KOPT-K1 (cell line): ENCODE measurements around the gene CEP170B.

ENCODE experiments used
- H3K27ac ChIP-seq: fragments of 200-600 bp; sonication (generic); 2 replicates; pipeline ENCODE4 v1.5.1; 2016; ENCODE audit warnings: antibody characterized with exemption, mild to moderate bottlenecking, low read depth, low read length; ENCODE audit not compliant: poor library complexity, severe bottlenecking
- H3K36me3 ChIP-seq: fragments of 200-600 bp; sonication (generic); 2 replicates; pipeline ENCODE4 v1.5.1; 2017; ENCODE audit warnings: antibody characterized with exemption, mild to moderate bottlenecking, low read length, moderate library complexity; ENCODE audit not compliant: insufficient read depth
- H3K9me3 ChIP-seq: fragments of 200-600 bp; sonication (generic); 2 replicates; pipeline ENCODE4 v1.5.1; 2017; ENCODE audit warnings: antibody characterized with exemption, low read length, mild to moderate bottlenecking; ENCODE audit not compliant: insufficient read depth, poor library complexity, severe bottlenecking

CEP170B gene

DNA sequence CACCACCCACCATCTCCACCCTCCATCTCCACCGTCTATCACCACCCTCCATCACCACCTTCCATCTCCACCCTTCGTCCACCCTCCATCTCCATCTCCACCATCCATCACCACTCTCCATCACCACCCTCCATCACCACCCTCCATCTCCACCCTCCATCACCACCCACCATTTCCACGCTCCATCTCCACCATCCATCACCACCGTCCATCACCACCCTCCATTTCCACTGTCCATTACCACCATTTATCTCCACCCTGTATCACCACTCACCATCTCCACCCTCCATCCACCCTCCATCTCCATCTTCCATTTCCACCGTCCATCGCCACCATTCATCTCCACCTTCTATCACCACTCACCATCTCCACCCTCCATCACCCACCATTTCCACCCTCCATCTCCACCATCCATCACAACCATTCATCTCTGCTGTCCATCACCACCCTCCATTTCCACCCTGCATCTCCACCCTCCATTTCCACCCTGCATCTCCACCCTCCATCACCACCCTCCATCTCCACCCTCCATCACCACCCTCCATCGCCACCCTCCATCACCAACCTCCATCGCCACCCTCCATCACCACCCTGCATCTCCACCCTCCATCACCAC is 6.1 kb upstream of the CEP170B start:
- H3K36me3 ChIP-seq: no peaks in the 10 kb centered on the region

DNA sequence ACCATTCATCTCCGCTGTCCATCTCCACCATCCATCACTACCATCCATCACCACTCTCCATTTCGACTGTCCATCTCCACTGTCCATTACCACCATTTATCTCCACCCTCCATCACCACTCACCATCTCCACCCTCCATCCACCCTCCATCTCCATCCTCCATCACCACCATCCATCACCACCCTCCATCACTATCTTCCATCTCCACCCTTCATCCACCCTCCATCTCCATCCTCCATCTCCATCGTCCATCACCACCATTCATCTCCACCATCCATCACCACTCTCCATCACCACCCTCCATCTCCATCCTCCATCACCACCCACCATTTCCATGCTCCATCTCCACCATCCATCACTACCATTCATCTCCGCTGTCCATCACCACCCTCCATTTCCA is 5.2 kb upstream of the CEP170B start:
- no peaks in the 10 kb centered on the region for H3K9me3 ChIP-seq
- H3K27ac ChIP-seq: no peak overlapping the region
- H3K36me3 ChIP-seq: no peaks in the 10 kb centered on the region

More for the DNA sequence above, 6.1 kb upstream of the CEP170B start:
- no peaks in the 10 kb centered on the region for H3K9me3 ChIP-seq
- no peak overlapping the region for H3K27ac ChIP-seq

DNA sequence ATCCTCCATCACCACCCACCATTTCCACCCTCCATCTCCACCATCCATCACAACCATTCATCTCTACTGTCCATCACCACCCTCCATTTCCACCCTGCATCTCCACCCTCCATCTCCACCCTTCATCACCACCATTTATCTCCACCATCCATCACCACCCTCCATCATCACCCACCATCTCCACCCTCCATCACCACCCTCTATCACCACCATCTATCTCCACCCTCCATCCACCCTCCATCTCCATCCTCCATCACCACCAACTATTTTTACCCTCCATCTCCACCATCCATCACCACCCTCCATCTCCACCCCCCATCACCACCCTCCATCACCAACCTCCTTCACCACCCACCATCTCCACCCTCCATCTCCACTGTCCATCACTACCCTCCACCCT is 4.7 kb upstream of the CEP170B start:
- Histone ChIP-seq H3K36me3 (no peaks in the 10 kb centered on the region), H3K9me3 (no peaks in the 10 kb centered on the region), H3K27ac (no peak overlapping the region)

DNA sequence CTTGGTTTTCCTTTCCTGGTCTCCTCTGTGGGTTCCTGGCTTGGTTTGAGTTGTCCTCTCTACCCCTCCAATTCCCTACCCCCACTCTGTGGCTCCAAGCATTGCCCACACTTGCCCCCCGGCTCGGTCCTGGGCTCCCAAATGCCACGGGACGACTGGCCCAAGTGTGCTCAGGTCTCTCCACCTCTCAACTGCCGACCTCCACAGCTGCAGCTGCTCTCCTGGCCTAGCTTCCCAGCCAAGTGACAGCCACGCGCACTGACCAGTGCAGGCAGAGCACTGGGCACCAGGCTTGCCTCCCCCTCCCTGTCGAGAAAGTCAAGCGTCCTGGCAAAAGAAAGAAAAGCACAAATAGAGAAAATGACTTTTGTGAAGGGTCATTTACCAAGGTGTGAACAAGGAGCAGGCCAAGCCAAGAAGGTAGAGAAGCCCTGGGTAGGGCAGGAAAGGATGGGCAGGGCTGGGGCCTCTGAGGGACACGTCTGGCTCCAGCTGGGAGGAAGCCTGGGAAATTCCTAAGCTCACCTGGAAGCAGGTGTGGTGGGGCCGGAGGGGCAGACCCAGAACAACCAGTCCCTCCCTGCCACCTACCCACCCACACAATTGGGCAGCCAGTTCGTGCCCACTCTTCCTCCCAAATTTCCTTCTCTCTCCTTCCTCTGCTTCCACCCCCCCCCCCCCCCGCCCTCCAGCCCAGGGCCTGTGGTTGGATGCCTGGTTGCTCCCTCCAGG is 1.8 kb upstream of the CEP170B start:
- no peak overlapping the region for H3K27ac ChIP-seq
- no peaks in the 10 kb centered on the region for H3K9me3 ChIP-seq
- no peaks in the 10 kb centered on the region for H3K36me3 ChIP-seq

DNA sequence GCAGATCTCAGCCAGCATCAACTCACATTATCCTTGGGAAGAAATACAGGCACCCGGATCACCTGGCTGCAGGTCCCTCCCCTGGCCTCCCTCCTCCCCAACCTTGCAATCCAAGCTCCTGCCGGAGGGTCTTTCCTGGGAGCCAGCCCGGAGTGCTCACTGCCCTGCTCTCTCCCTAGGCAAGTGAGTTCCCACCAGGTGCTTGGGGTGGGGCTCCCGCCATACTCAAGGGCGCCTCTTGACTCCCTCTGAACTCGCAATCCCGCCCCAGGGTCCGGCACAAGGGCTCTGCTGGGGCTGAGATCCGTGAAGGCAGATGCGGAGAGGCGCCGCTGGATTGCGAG is 1.2 kb upstream of the CEP170B start:
- no peaks in the 10 kb centered on the region for H3K36me3 ChIP-seq
- no peak overlapping the region for H3K27ac ChIP-seq

DNA sequence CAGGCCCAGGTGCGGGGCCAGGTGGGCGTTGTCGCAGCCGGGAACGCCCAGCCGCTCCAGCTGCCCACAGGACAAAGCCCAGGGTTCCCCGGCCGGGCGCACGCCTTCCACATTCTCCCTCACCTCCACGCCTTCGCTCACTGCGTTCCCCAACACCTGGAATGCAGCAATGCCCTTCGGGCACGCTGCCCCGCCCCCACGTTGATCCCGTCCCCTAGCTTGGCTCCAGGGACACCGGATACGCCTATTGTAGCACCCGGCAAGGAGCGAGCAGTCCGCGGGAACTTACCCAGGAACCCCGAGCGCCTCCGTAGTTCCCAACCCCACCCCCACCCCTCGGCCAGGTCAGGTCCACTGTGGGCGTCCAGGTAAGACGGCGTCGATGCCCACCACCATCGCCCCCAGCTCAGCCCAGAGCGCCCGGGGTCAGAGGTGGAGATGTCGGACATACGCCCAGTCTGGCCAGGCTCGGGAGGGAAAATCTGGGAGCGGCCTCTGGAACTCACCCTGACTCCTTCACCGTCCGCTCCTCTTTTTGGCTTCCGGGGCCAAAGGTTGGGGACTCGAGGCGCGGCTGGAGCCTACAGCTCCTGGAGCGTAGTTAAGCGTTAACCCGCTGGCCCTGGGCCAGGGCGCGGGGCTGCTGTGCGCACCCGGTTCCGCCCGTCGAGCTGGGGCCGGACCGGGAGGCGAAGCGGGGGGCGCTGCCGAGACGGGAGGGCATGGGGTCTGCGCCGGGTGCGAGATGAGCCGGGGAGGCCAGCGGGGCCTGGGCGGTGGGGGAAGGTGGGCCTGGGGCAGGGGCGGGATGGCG is 594 bp upstream of the CEP170B start:
- H3K27ac ChIP-seq: no peak overlapping the region

More for the DNA sequence above, 1.2 kb upstream of the CEP170B start:
- H3K9me3 ChIP-seq: no peaks in the 10 kb centered on the region

DNA sequence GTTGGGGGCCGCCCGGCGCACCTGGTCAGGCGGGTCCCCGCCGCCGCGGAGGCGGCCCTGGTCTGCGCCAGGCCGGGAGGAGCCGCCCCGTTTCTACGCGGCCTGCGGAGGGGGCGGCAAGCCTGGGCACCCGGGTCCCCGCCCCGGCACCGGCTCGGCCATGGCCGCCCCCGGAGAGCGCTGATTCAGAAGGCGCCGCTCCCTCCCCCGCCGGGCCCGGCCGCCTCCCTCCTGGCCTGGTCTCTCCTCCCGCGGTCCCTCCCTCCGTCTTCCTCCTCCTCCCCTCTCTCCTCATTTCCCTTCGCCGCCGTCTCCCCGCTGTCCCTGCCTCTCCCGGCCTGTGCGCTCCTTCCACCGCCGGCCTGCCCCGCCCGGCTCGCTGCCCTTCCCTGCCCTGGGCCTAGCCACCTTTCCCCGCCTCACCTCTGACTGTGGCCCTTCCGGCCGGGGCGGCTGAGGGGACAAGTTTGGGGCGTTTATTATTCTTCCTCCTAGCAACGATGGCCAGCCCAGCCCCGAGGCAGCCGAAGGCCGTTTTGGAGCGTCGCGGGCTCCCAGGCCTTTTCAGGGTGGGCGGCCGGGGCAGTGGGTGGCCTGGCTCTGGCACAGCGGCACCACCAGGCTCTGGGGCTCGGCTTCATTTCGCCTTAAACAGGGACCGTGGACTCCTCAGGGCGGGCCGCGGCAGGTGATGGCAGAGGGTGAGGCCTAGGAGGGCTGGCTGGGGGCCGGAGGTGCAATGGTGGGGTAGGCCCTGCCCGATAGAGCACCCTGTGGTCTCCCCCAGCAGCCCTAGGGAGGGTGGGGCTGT is 768 bp downstream of the CEP170B start:
- H3K9me3 ChIP-seq: no peaks in the 10 kb centered on the region
- H3K27ac ChIP-seq: no peak overlapping the region
- no peaks in the 10 kb centered on the region for H3K36me3 ChIP-seq

More for the DNA sequence above, 594 bp upstream of the CEP170B start:
- no peaks in the 10 kb centered on the region for H3K36me3 ChIP-seq
- H3K9me3 ChIP-seq: no peaks in the 10 kb centered on the region

DNA sequence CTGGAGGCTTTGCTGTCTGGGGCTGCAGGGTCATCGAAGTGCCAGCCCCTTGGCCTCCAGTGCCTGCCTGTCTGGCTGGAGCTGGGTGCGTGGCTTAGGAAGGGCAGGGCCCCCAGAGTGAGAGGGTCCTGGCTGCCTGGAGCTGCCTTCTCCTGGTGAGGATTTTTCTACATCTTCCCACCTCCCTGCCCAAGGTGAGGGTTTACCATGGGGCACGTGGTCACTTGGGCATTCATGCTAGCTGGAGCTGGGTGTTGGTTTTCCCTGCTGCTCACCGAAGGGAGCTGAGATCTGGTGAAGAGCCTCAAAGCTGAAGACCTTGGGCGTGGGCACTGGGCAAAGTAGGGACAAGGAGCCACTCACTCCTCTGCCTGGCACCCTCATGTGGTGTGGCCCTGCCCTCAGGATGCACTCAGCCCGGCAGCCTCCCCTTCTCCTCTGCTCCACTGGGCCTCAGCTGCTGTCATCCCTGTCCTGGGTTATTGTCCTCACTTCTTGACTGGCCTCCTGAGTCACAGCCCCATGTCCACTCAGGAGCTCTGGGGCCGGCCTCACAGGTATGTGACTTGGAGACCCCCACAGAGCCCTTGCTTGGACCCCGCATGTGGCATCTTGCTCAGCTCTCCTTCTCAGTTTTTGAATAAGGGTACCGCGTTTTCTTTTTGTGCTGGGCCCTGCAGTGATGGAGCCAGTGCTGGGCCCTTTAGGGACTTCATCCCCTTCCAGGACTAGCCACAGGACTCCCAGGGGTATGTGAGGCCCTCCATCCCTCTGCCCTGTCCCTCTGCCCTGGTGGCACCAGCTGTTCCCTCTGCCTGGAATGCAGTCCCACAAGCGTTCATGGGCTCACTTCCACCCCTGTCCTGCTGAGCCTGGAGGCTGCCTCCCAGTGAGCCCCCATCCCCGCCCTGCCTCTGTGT is 1.6 kb downstream of the CEP170B start:
- no peaks in the 10 kb centered on the region for H3K9me3 ChIP-seq
- no peak overlapping the region for H3K27ac ChIP-seq
- H3K36me3 ChIP-seq: no peaks in the 10 kb centered on the region

DNA sequence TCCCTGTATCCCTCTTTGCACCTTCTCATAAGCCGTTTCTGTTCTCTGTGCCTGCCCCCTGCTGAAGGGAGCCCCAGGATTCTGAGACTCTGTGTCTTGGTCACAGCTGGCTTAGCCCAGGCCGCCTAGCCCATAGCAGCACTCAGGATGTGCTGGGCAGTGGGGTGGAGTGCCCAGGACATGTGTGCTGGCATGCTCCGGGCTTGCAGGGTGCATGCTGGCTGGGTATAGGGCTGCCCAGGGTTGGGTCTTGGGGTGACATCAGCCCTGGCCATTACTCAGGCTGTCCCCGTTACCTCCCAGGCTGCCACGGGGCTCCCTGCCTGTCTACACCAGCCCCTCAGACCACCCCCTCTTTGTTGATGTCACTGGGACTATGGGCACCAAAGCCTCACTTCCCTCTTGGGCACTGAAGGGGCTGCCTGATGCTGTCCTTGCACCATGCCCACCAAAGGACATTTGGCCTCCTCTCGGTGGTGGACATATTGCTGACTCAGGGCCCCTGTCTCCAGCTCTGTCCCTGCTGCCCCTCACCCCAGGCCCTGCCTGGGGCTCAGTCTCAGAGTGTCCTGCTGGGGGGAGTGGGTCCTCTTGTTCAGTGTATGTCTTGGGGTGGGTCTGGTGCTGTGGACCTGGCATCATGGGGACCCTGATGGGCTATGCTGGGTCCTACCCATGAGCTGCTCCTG is 2.4 kb downstream of the CEP170B start:
- no peak overlapping the region for H3K27ac ChIP-seq
- no peaks in the 10 kb centered on the region for H3K9me3 ChIP-seq

DNA sequence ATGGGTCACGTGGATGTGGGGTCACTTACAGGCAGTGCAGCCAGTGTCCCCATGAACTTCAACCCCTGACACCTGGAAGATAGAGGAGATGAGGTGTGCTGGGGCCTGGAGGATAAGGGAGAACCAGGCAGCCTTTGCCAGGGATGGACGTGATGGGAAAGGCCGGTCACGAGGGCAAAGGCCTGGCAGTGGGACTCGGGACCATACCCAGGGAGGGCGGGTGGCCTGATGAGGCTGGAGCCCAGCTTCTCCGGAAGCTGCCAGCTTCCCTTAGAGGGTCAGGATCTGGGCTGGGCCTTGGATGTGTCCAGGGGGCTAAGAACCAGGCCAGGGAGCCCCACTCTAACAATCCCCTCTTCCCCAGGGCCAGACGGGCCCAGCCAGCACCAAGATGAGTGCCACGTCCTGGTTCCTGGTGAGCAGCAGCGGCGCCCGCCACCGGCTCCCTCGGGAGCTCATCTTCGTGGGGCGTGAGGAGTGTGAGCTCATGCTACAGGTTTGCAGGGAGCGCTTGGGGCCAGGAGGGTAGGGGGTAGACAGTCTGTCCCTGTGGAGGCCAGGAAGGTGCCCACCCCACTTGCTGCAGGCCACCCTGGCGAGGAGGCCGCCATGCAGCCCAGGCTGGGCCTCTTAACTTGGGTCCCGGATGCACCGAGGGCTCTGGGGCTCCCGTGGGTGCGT is 3.1 kb downstream of the CEP170B start:
- Histone ChIP-seq H3K36me3 (no peaks in the 10 kb centered on the region), H3K9me3 (no peaks in the 10 kb centered on the region), H3K27ac (no peak overlapping the region)

More for the DNA sequence above, 2.4 kb downstream of the CEP170B start:
- H3K36me3 ChIP-seq: no peaks in the 10 kb centered on the region

DNA sequence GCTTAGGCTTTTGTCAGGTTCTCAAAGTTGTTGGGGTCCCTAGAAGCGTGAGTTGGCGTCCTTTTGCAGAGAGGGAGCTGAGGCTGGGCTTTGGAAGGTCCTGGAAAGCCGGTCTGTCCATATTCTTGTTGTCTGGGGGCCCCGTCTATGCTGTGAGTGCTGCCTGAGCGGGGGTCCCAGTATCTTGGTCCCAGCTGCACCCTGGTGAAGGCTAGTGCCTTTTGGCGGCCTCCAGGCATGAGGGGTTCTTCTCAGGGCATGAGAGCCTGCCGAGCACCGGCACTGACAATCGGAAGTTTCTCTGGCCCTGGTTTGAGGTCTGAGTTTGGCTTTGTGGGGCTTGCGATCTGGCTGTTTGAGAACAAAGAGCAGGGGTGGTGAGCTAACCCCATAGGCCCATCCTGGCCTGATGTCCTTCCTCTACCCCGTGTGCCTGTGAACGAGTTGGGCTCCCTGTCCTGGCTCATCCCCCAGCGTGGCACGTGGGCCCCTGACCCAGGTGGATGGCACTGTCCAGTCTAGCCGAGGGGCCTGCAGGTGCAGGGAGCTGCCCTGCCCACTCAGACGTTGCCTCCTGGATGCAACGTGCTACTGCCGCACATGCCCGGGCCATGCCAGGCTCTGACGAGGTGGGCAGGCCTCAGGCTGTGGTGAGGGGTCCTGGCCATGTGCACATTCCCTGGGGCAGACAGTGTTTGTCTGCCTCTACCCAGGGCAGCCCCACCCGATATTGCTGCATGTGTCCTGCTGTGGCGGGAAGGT is 3.9 kb downstream of the CEP170B start:
- Histone ChIP-seq H3K27ac (no peak overlapping the region), H3K36me3 (no peaks in the 10 kb centered on the region), H3K9me3 (no peaks in the 10 kb centered on the region)

DNA sequence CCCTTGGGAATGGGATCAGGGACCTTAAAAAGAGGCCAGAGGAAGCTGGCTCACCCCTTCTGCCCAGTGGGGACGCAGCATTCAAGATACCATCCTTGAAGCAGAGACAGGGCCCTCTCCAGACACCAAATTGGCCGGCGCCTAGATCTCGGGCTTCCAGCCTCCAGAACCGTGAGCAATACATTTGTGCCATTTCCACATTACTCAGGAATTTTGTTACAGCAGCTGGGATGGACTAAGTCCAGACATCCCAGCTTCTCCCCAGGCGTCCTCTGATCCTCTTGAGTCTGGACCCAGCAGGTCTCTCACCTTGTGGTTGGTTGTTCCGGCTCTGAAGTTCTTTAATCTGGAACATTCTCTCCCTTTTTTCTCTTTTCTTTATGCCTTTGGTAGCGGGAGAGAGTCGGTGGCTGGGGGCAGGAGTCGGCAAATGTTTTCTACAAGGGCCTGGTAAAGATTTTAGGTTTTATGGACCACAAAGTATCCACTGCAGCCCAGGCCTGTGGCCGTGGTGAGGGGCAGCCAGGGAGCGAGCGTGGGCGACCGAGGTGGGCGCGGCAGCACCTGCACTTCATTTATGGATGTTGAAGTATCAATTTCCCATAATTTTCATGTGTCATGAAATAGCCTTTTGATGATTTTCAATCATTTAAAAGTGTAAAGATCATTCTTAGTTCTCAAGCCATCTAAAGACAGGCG is 4.8 kb downstream of the CEP170B start:
- H3K27ac ChIP-seq: no peak overlapping the region
- no peaks in the 10 kb centered on the region for H3K36me3 ChIP-seq
- H3K9me3 ChIP-seq: no peaks in the 10 kb centered on the region
